Esophagus muscularis mucosa (tissue), 3 donors: Measurements from ENCODE around the gene CATSPERE.

ENCODE experiments used
- CTCF ChIP-seq, 3 experiments: fragments of 200-600 bp in 2 of 3; fragments of 450-650 bp in 1 of 3; sonication (generic) in 2 of 3; IDR thresholded peaks; one replicate each; pipeline ENCODE4 v1.5.1; 2017 to 2019; ENCODE audit warnings: antibody characterized with exemption in 3 of 3, mild to moderate bottlenecking in 2 of 3, moderate library complexity in 1 of 3
- POLR2A ChIP-seq: fragments of 450-650 bp; IDR thresholded peaks from one replicate; pipeline ENCODE4 v1.6.1; 2017; ENCODE audit warnings: antibody characterized with exemption, moderate library complexity, mild to moderate bottlenecking, low read depth

GRCh38 chr1:244515680-244516079, 54.6 kb downstream of the CATSPERE start:
- TF ChIP-seq CTCF (IDR thresholded peaks at IDR 0.05) (no peak), POLR2A (no peak)
